ENCODE measurements around the gene PIK3CA. TPM values are rescaled to one million over a fixed set of nuclear protein-coding genes. Genes with fewer than 3 reads are reported as not detected.
"Not testable (repeated sequence)": the region's sequence is repeated elsewhere in the genome, so short reads cannot be mapped to it uniquely, and the experiment has no call there.

Gene PIK3CA
- total RNA-seq, 1 experiment from 2014 or later = 13.4 TPM

DNA sequence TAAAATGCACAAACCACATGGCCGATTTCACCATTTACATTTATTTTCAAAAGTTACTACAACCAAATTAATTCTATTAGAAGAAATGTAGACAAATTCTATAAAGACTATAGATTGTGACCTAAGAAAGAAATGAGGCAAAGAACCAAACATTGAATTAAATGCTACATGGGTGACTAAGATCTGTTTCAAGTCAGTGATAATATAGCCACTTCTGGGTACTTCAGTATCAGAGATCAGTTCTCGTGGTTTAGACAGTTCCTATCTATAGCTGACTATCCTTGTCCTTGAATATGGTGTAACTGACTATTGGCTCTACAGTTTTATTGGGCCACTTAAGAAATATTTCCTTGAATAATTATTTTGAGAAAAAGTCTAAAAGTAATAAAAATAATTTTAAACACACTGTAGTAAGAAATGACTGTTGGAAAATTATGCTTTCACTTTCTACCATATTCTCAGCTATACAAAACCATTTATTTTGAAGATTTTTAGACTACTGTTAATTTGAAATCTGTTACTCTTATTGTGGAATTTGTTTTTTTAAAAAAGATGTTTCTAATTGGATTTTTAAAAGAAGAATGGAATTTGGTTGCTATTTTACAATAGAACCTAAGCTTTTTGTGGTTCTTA, 88.6 kb downstream of the PIK3CA start:
- H3K4me2 ChIP-seq (ENCODE audit: low read length) = no peak overlapping the region
- CTCF ChIA-PET = no interaction called here
- BruUV-seq (replicated peaks) = no TSS peak

DNA sequence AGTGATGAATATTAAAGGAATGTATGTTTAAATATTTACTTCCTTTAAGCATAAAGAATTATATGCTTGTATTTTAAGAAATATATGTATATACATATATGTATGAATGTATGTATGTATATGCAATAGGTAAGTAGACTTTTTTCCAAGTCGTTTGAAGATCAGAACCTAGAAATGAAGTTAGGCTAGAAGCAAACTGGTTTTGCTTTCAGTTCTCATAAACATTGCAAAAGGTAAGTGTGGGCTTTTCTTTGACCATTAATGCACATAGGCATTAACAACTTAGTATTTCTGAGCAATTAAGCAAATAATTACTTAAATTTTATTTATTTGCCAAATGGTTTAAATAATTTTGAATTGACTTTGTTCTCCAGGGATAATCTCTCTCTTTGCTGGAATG, 92.1 kb downstream of the PIK3CA start:
- H3K79me2 ChIP-seq (ENCODE audit: low read length); H3K9me2 ChIP-seq (replicated peaks; ENCODE audit: low read length); H4K20me1 ChIP-seq (ENCODE audit: low read length); H3K9ac ChIP-seq (ENCODE audit: low read length); H3K36me3 ChIP-seq (ENCODE audit: low read depth, low read length); H3F3A ChIP-seq (ENCODE audit: low read length, unreplicated experiment); POLR2A ChIA-PET (ENCODE audit: unreplicated experiment); intact Hi-C loops (cut with micrococcal nuclease); DNase-seq; H3K27ac ChIP-seq (ENCODE audit: low read length); H2AFZ ChIP-seq (ENCODE audit: low read length); H3K4me1 ChIP-seq (ENCODE audit: insufficient read depth, low read length); H3K4me2 ChIP-seq (ENCODE audit: low read length); BruUV-seq (replicated peaks); H3K27me3 ChIP-seq (ENCODE audit: low read length); H3K4me3 ChIP-seq (ENCODE audit: low read length); CTCF ChIA-PET; H3K9me3 ChIP-seq (ENCODE audit: low read length): not testable (repeated sequence)
- ATAC-seq = peak; percentile 55

More for the DNA sequence above, 88.6 kb downstream of the PIK3CA start:
- no peaks in the 10 kb centered on the region for H3K4me1 ChIP-seq (ENCODE audit: insufficient read depth, low read length)
- TF ChIP-seq EZH2phosphoT487 (IDR thresholded peaks at IDR 0.05; ENCODE audit: borderline replicate concordance, low read length) (no peak), CTCF (conservative IDR thresholded peaks at IDR 0.05; ENCODE audit: low read depth, low read length) (no peak), EZH2 (IDR thresholded peaks at IDR 0.05; ENCODE audit: low read length, unreplicated experiment) (no peak)
- H3K9me2 ChIP-seq (replicated peaks; ENCODE audit: low read length) = no peaks in the 10 kb centered on the region
- H3K9ac ChIP-seq (ENCODE audit: low read length) = no peak overlapping the region
- no peak for DNase-seq
- intact Hi-C loops (cut with micrococcal nuclease) = no loop called here
- H3K79me2 ChIP-seq (ENCODE audit: low read length) = no peaks in the 10 kb centered on the region
- POLR2A ChIA-PET (ENCODE audit: unreplicated experiment) = no interaction called here
- no peak for ATAC-seq
- H3K27me3 ChIP-seq (ENCODE audit: low read length) = no peaks in the 10 kb centered on the region
- H3K36me3 ChIP-seq (ENCODE audit: low read depth, low read length) = no peaks in the 10 kb centered on the region; the same call in 1 of the 2 replicates
- no peaks in the 10 kb centered on the region for H4K20me1 ChIP-seq (ENCODE audit: low read length)
- no peak overlapping the region for H2AFZ ChIP-seq (ENCODE audit: low read length)
- no peaks in the 10 kb centered on the region for H3K9me3 ChIP-seq (ENCODE audit: low read length)
- no peak overlapping the region for H3K4me3 ChIP-seq (ENCODE audit: low read length)
- no peaks in the 10 kb centered on the region for H3F3A ChIP-seq (ENCODE audit: low read length, unreplicated experiment)
- H3K27ac ChIP-seq (ENCODE audit: low read length) = no peak overlapping the region

DNA sequence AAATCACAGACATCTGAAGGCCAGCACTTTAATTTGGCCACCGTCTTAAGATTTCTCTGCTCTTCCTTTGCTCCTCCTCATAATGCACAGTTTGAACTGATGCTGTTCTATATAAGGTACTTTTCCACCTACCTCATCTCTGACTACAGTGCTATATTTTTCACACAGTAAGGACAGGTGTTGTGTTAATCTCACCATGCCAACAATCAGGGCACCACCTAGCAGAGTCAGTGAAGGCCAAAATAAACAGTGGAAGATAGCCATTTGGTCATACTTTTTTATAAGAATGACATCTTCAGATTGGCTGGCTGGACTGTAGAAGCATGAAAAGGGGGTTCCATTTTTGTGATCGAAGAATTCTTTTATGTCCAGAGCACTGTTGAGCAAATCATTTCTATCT, 94.7 kb downstream of the PIK3CA start:
- H3K9me3 ChIP-seq (ENCODE audit: low read length); H2AFZ ChIP-seq (ENCODE audit: low read length); intact Hi-C loops (cut with micrococcal nuclease); H3K27ac ChIP-seq (ENCODE audit: low read length); DNase-seq; H3K36me3 ChIP-seq (ENCODE audit: low read depth, low read length); H4K20me1 ChIP-seq (ENCODE audit: low read length); H3K4me1 ChIP-seq (ENCODE audit: insufficient read depth, low read length); H3K27me3 ChIP-seq (ENCODE audit: low read length); H3K4me2 ChIP-seq (ENCODE audit: low read length); H3K79me2 ChIP-seq (ENCODE audit: low read length); H3K4me3 ChIP-seq (ENCODE audit: low read length); BruUV-seq (replicated peaks); H3F3A ChIP-seq (ENCODE audit: low read length, unreplicated experiment); POLR2A ChIA-PET (ENCODE audit: unreplicated experiment); ATAC-seq; H3K9ac ChIP-seq (ENCODE audit: low read length); CTCF ChIA-PET; H3K9me2 ChIP-seq (replicated peaks; ENCODE audit: low read length): not testable (repeated sequence)

DNA sequence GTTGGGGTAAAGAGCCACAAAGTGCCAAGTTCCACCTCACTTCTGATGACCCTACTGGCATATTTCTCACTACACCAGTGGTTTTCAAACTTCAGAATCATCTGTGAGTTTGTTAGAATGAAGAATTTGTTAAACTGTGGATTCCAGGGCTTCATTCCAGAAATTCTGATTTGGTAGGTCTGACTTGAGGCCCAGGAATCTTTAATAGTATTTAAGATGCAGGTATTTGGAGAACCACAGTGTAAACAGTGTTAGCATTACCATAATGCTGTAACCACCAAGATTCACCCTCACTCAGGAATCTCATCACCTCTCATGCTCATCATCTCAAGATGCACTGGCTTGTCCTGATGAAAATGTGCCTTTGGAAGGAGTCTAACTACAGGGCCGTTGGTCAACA, 96.7 kb downstream of the PIK3CA start:
- no peaks in the 10 kb centered on the region for H3K4me1 ChIP-seq (ENCODE audit: insufficient read depth, low read length)
- H3K79me2 ChIP-seq (ENCODE audit: low read length) = no peaks in the 10 kb centered on the region
- no peaks in the 10 kb centered on the region for H3K27me3 ChIP-seq (ENCODE audit: low read length)
- H3K9me2 ChIP-seq (replicated peaks; ENCODE audit: low read length) = no peaks in the 10 kb centered on the region
- TF ChIP-seq CTCF (conservative IDR thresholded peaks at IDR 0.05; ENCODE audit: low read depth, low read length) (no peak), EZH2phosphoT487 (IDR thresholded peaks at IDR 0.05; ENCODE audit: borderline replicate concordance, low read length) (no peak), EZH2 (IDR thresholded peaks at IDR 0.05; ENCODE audit: low read length, unreplicated experiment) (no peak)
- no peak overlapping the region for H3K27ac ChIP-seq (ENCODE audit: low read length)
- no peaks in the 10 kb centered on the region for H4K20me1 ChIP-seq (ENCODE audit: low read length)
- no peak overlapping the region for H3K4me2 ChIP-seq (ENCODE audit: low read length)
- CTCF ChIA-PET = interaction anchor here (0.6 kb wide), 1 partner anchor 76 kb away, joined by 3 read pairs; no protein-coding TSS in a partner anchor
- H3F3A ChIP-seq (ENCODE audit: low read length, unreplicated experiment) = no peaks in the 10 kb centered on the region
- no TSS peak for BruUV-seq (replicated peaks)
- H3K9me3 ChIP-seq (ENCODE audit: low read length) = no peaks in the 10 kb centered on the region
- DNase-seq = peak; percentile 4
- POLR2A ChIA-PET (ENCODE audit: unreplicated experiment) = no interaction called here
- H3K36me3 ChIP-seq (ENCODE audit: low read depth, low read length) = 0 out of 2 replicates have a peak, but pooled peaks cover 3% of the 10 kb centered on the region
- H2AFZ ChIP-seq (ENCODE audit: low read length) = no peak overlapping the region
- peak; percentile 42 for ATAC-seq
- H3K9ac ChIP-seq (ENCODE audit: low read length) = no peak overlapping the region
- no peak overlapping the region for H3K4me3 ChIP-seq (ENCODE audit: low read length)
- intact Hi-C loops (cut with micrococcal nuclease) = no loop called here
